IPS DF 19.7 (cell line): ENCODE data around the gene ZNF740.

Experiments used
- DNase-seq: peaks from one replicate; pipeline ENCODE4 v3.0.0-alpha.2; 2013; ENCODE audit warnings: low read depth, low spot score

ZNF740 gene

GRCh38 chr12:53214221-53214620, 33.7 kb downstream of the ZNF740 start:
- no peak for DNase-seq

GRCh38 chr12:53214687-53215455, 34.3 kb downstream of the ZNF740 start:
- DNase-seq = no peak

- DNase-seq = no peak
Observed at GRCh38 chr12:53215497-53215896, 35.0 kb downstream of the ZNF740 start.

- DNase-seq = no peak
Observed at GRCh38 chr12:53217051-53217930, 36.8 kb downstream of the ZNF740 start.

GRCh38 chr12:53217931-53218307, 37.4 kb downstream of the ZNF740 start:
- no peak for DNase-seq

GRCh38 chr12:53218551-53219291, 38.2 kb downstream of the ZNF740 start:
- no peak for DNase-seq

- DNase-seq = no peak
Observed at GRCh38 chr12:53219292-53219955, 38.9 kb downstream of the ZNF740 start.

GRCh38 chr12:53219956-53220693, 39.6 kb downstream of the ZNF740 start:
- DNase-seq = no peak

GRCh38 chr12:53220694-53221202, 40.2 kb downstream of the ZNF740 start:
- no peak for DNase-seq

- no peak for DNase-seq
Observed at GRCh38 chr12:53221203-53222080, 40.9 kb downstream of the ZNF740 start.

GRCh38 chr12:53222170-53222721, 41.7 kb downstream of the ZNF740 start:
- no peak for DNase-seq

GRCh38 chr12:53222806-53223261, 42.3 kb downstream of the ZNF740 start:
- no peak for DNase-seq

GRCh38 chr12:53223389-53224060, 43.0 kb downstream of the ZNF740 start:
- no peak for DNase-seq

- no peak for DNase-seq
Observed at GRCh38 chr12:53224061-53224896, 43.8 kb downstream of the ZNF740 start.

- no peak for DNase-seq
Observed at GRCh38 chr12:53224897-53225634, 44.5 kb downstream of the ZNF740 start.

- no peak for DNase-seq
Observed at GRCh38 chr12:53225635-53226424, 45.3 kb downstream of the ZNF740 start.
